Measurements from ENCODE around the gene PLAGL1.
"Not testable (repeated sequence)": the region's sequence is repeated elsewhere in the genome, so short reads cannot be mapped to it uniquely, and the experiment has no call there.

Gene PLAGL1, protein sequence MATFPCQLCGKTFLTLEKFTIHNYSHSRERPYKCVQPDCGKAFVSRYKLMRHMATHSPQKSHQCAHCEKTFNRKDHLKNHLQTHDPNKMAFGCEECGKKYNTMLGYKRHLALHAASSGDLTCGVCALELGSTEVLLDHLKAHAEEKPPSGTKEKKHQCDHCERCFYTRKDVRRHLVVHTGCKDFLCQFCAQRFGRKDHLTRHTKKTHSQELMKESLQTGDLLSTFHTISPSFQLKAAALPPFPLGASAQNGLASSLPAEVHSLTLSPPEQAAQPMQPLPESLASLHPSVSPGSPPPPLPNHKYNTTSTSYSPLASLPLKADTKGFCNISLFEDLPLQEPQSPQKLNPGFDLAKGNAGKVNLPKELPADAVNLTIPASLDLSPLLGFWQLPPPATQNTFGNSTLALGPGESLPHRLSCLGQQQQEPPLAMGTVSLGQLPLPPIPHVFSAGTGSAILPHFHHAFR

DNA sequence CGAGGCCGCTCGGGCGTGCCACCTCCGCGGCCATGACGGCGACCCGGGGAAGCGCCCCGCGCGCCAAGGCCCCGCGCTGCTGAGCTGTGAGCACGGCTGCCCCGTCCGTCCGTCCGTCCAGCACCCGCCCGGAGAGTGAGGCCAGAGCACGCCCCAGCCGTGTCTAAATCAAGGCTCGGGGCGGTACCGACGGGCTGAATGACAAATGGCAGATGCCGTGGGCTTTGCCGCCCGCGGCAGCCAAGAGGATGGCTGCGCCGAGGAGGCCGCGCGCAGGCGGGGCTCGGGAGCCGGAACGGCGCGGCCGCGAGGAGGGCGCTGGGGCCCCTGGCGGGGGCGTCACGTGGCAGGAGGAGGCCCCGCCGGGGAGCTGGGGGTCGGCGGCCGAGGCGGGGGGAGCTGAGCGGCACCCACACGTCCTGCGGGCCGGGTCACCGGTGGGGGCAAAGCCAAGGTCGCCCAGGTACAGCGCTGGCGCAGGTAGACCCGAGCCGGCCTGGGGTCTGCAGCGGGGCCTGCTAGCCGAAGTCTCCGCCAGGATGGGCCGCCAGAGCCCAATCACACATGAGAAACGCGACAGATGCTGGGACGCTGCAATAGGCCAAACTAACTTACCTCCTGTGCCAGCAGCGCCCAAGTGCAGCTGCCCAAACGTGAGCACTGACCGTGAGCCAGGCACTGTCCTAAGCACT, at the start of gene PLAGL1:
PLAGL1 (minus strand) TSS at position 140 of the 692 bp plus-strand sequence. CDS start 60,123 bp downstream, outside the sequence.
- DNase-seq (ENCODE audit: low read depth in 2 of 2), result peak in 1 of 2 donors; percentile 1

DNA sequence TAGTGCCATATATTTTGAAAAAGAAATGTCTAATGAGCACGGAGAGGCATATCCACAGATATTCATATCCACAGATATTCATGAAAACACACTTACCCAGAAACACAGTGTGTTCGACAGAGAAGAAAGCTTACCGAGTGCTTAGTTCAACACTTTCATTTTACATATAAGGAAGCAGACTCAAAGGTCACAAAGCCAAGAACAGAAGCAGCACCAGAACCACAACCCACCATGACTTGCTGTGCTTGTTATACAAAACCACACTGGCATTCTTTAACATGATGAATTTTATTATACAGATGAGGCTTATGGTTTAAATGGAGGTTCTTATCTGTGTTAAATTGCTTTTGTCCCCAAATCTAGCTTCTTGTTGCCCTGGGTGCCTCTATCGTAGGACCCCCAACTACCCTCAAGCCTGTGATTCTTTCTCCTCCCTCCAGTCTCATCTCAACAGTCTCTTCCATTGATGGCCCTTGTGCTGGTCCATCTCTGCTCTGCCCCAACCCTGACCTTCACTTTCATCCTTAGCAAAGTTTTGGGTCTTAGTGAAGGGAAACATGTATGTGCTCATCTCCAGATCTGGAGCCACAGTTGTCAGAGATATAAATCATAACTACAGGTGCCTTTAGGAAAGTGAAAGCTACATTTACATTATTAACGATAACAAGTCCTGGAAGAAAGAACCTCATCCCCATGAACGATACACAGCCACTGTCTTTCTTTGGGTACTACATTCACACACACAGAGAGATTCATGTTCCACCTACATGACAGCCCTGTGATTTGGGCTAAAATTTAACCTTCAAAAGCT, 47.3 kb upstream of the PLAGL1 start:
- peak; percentile 26 to 33 for DNase-seq (ENCODE audit: low read depth in 2 of 2)

DNA sequence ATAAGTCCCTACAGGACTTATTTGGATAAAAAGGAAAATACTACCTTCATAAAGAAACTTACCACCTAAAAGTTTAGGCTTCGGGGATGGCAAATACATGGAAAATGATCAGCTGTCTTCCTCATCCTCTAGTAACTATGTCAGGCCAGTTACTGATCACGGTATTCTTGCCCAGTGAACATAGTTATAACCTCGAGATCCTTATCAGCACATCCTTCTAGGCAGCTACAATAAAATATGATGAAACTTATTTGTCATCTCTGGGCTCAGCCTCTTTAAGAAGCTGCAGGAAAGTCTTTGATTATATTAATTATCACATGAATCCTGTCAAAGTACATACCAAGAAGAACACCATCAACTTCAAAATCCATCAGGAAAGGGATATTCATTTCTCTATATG, 45.5 kb upstream of the PLAGL1 start:
- DNase-seq (ENCODE audit: low read depth in 2 of 2), result no peak

DNA sequence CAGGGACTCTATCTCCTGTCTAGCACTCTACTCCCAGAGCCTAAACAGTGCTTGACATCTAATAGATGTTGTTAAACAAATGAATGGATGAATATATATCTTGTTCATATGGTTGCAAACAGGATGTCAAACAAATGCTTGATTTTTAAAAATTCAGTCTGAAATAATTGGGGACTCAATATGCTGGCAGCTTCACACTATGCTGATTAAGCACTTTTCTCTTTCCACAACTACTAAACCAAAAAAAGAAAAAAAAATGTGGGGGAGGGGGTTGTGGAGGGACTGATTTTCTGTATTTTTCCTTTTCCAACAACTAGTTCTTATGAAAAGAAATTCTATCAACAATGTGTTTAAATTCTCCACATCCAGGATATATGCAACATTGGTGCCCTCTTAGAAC, 44.4 kb upstream of the PLAGL1 start:
- DNase-seq (ENCODE audit: low read depth in 2 of 2), result no peak

DNA sequence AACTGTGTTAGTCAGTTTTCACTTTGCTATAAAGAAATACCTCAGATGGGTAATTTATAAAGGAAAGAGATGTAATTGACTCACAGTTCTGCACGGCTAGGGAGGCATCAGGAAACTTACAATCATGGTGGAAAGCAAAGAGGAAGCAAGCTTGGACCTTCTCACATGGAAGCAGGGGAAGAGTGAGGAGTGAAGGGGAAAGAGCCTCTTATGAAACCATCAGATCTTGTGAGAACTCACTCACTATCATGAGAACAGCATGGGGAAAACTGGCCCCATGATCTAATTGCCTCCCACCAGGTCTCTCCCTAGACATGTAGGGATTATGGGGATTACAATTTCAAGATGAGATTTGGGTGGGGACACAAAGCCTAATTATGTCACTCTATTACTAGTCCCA, 41.3 kb upstream of the PLAGL1 start:
- no peak for DNase-seq (ENCODE audit: low read depth in 2 of 2)

DNA sequence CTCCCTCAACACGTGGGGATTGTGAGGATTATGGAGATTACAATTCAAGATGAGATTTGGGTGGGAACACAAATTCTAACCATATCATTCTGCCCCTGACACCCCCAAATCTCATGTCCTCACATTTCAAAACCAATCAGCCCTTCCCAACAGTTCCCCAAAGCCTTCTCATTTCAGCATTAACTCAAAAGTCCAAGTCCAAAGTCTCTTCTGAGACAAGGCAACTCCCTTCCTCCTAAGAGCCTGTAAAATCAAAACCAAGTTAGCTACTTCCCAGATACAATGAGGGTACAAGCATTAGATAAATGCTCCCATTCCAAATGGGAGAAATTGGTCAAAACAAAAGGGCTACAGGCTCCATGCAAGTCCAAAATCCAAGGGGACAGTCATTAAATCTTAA, 39.6 kb upstream of the PLAGL1 start:
- DNase-seq (ENCODE audit: low read depth in 2 of 2), result no peak

DNA sequence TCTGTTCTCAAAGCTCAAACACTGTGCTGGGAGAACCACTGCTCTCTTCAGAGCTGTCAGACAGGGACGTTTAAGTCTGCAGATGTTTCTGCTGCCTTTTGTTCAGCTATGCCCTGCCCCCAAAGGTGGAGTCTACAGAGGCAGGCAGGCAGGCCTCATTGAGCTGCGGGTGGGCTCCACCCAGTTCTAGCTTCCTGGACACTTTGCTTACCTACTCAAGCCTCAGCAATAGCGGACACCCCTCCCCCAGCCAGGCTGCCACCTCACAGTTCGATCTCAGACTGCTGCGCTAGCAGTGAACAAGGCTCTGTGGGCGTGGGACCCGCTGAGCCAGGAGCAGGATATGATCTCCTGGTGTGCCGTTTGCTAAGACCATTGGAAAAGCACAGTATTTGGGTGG, 38.6 kb upstream of the PLAGL1 start:
- not testable (repeated sequence) for DNase-seq (ENCODE audit: low read depth in 2 of 2)

DNA sequence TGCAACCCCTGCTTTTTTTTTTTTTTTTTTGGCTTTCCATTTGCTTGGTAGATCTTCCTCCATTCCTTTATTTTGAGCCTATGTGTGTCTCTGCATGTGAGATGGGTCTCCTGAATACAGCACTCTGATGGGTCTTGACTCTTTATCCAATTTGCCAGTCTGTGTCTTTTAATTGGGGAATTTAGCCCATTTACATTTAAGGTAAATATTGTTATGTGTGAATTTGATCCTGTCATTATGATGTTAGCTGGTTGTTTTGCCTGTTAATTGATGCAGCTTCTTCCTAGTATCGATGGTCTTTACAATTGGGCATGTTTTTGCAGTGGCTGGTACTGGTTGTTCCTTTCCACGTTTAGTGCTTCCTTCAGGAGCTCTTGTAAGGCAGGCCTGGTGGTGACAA, 36.9 kb upstream of the PLAGL1 start:
- not testable (repeated sequence) for DNase-seq (ENCODE audit: low read depth in 2 of 2)

DNA sequence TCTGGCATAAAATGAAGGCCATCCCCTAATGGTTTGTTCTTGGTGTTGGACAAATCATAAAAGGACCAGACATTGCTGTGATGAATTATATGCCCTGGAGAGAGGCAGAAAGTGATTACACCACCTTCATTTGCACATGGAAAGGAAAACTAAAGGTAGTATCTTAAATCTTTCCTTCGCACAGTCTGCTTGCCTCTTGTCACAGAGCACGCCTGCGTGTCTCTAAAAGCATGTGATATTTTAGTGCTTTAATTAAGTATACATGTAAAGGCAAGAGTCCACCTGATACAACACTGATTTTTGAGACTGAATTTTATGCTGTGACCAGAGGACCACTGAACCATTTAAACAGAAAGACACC, 28.8 kb upstream of the PLAGL1 start:
- DNase-seq (ENCODE audit: low read depth in 2 of 2), result no peak

DNA sequence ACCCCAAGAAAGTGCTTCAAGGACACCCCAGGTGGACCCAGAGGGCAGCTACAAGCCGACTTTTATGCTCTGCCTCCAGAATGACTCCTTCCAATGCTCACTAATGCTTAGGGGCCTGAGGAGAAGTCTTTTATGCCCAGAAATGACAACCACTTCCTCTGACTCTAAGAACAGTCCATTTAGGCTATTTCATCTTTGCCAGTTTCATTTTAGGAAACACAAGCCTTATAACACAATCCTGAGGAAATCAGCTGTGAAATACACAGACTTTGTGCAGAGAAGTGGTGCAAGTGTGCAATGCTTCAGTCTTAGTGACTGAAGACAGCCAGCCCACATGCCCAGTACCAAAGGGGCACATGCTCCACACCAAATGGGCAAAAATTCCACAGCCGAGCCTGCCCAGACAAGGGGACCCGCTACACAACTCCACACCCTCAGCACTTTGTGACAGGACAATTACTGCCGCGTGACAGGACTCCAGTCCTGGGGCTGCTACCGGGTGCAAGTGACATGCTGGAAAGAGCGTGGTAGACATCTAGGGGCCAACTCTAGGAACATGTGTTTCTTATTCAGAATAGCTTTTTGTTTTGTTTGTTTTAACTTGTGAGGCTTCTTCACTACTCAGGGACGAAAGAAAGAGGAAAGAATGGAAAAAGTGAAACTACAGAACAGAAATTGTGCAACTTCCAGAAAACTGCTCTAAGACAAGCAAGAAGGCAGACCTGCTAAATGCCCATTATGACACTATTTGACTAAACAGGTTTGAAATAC, 28.2 kb upstream of the PLAGL1 start:
- DNase-seq (ENCODE audit: low read depth in 2 of 2), result no peak

DNA sequence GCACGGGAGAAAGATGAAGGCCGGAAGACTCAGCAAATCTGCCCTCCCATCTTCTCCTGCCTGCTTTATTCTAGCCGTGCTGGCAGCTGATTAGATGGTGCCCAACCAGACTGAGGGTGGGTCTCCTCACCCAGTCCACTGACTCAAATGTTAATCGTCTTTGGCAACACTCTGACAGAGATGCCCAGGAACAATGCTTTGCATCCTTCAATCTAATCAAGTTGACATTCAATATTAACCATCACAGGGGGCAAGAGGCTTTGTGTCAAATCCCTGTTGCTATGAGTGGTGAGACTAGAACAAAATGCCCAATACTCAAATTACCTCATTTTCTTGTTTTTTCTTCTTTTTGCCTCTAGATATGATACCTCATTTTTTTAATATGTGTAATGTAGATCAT, 27.4 kb upstream of the PLAGL1 start:
- no peak for DNase-seq (ENCODE audit: low read depth in 2 of 2)

DNA sequence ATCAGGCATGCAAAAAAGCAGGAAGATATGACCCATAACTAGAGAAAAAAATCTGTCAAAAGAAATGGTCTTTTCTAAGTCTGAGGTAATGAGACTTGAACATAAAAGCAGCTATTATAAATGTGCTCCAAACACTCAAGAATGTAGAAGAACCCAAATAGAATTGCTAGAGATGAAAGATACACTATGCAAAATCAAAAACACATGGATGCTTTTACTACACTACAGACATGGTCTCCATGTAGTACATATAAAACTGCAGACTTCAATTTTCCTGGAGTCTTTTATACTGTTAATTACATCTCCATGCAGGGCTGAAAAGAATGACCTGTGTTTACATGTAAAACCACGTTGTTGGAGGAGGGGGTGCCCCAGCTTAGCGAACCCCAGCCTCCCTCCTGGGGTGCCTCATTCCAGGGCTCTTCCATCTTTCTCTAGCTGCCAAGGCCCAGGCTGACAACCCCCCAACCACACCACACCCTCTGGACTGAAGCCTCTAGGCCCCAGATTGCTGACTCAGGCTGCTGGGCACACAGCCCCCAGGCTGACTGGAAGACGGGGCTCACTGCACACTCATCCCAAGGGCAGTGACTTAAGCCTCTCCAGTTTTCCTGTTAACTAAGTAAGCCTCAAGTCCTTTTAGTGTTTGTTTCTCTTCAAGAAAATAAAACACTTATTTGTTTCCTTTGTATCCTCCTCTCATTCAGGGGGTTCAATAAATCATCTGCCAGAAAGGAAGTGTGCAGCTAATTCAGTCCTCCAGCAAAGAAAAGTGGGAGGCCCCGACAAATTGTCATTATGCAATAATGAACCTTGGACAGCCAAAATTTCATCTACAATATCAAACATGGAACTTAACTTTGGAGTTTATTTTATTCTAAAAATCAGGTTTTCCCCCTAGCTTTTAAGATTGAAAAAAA, 26.0 kb upstream of the PLAGL1 start:
- no peak for DNase-seq (ENCODE audit: low read depth in 2 of 2)

DNA sequence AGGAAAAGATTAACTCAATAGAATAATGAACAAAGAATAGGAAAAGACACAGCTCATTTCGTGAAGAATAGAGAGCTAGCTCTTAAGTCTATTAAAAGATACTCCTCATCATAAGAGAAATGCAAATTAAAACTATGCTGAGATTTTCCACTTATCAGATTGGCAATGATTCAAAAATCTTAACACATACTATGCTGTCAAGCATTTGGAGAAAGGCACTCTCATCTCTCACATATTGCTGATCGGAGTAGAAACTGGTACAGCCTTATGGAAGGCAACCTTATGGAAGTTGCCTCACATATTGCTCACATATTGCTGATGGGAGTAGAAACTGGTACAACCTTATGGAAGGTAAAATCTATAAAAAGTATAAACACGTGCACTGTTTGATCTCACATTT, 21.4 kb upstream of the PLAGL1 start:
- DNase-seq (ENCODE audit: low read depth in 2 of 2), result no peak

DNA sequence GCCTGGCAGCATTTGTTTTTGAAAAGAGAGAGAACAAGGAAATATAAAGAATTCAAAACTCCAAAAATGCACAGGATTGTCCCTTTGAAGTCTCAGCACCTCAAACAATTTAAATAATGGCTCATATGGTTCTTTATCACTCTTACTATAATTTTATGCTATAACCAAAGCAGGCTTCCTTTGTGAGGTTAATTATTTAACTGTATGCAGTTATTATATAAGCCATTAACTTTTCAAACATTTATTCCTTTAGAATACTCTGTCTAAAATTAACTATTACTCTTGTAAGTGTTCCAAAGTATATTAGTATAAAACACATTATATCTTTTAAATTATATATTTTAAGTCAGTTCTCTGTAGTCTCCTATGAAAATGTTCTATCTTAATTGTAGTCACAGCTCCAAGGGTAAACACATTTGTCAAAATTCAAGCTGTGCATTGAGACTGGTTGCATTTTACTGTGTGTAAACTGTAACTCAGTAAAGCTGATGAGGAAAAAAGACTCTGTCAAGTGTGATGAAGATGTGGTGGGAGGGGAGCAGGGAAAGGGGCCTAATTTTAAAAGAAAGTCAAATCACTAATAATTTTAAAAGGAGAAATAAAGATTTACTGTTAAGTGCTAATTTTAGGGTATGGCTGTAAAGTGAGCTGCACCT, 20.0 kb upstream of the PLAGL1 start:
- no peak for DNase-seq (ENCODE audit: low read depth in 2 of 2)

DNA sequence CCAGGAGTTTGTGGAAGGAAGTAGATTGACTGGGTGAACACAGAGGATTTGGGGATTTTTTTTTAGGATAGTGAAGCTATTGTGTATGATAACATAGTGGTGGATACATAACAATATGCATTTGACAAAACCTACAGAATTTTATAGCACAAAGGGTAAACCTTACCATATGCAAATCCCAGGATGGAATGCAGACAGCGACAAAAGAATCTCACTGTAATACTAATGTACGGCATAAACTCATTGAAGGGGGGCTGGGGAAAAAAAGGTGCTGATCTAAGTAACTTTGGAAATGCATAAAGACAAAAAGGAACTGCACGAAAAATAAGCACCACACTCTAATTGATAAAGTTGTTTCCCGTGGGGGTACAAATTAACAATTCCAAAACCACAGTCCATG, 15.2 kb upstream of the PLAGL1 start:
- no peak for DNase-seq (ENCODE audit: low read depth in 2 of 2)

DNA sequence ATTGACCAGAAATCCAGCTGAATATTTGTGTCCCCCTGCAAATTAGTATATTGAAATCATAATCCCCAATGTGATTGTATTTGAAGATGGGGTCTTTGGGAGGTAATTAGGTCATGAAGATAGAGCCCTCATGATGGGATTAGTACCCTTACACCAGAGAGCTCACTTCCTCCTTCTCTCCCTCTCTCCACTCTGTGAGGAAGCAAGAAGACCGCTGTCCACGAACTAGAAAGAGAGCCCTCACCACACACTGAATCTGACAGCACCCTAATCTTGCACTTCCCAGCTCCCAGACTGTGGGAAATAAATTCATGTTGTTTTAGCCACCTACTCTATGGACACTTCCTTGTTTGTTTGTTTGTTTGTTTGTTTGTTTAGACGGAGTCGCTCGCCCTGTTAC, 11.9 kb upstream of the PLAGL1 start:
- no peak for DNase-seq (ENCODE audit: low read depth in 2 of 2)

DNA sequence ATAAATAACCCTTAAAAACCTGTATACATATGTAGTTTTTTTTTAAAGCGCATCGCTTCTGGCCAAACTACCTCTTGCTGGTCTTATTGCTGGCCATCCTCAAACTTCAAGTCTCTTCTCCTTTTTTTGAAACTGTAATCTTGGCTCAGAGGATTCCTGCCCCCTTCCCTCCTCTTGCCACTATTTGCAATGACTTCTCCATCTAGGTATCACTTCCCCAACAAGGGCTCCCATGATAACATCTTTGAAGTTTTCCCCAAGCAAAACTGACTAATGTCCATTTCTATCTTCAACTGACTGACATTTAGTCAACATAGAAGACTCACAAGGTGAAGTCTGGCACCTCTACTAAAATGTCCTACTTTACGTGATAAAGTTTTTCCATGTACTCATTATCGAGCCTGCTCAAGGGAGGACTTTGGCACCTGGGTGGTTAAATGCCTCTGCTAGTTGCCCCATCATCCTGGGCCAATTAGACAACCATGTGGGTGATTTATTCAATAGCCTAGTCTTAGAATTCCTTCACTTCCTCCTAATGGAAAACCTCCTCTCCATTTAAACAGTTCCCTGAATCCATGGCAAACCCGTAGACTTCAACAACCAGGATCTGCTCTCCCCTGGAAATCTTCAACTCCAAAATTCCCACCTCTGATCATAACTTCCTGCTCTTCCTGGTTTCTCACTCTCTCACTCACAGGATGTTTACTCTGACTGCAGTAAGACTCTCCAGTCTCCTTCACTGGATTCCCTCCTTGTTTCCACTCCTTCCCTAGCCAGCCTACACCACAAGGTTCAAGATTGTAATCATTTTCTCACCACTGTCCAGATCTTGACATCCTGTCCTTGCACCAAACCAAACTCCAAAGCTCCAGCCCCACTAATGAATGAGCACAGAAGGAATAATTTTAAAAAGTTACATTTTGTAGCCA, 9.4 kb upstream of the PLAGL1 start:
- no peak for DNase-seq (ENCODE audit: low read depth in 2 of 2)

DNA sequence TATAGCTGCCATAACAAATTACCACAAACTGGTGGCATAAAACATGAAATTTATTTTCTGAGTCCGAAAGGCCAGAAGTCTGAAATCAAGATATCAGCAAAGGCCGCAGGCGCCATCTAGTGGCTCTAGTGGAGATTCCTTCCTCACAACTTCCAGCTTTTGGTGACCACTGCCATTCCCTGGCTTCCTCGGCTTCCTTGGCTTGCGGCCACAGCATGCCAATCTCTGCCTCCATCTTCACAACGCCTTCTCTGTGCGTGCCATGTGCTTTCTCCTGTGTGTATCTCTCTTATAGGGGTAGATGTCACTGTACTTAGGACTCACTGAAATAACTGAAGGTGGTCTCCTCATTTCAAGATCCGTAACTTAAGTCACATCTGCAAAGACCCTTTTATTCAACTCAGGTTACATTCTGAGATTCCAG, 5.4 kb upstream of the PLAGL1 start:
- DNase-seq (ENCODE audit: low read depth in 2 of 2), result peak; percentile 24 to 34

DNA sequence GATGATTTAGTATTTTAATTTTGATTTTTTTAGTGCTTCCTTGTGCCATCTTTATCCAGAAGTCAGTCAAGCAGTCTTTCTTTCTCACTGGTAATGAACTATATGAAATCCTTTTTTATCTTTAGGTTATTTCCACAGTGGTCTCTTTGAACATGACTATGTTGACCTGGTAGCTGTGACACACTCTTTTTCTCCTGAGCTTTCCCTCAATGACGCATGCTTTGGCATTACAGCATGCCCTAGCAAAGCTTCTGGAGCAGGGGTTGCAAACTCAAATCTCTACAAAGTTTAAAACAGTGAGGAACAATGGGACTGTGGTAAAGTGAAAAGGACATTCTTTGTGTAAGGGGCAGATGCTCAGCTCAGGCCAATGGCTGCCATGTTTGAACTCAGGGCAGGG, 4.5 kb upstream of the PLAGL1 start:
- DNase-seq (ENCODE audit: low read depth in 2 of 2), result no peak
